Endothelial cell of umbilical vein (primary cell): ENCODE results near the gene ATP1B4. TPM values are rescaled to one million over a fixed set of nuclear protein-coding genes. Genes with fewer than 3 reads are reported as not detected.

ENCODE experiments used
- BruUV-seq: library from RNA; stranded (reverse); fragments of 400-500 nt; replicated peaks from 2 replicates; lab custom pipeline; 2021; lab: Mats Ljungman, UMichigan
- CTCF ChIA-PET: fragments of 300-600, 350-600 bp; sonication (Branson Sonifier 250); formaldehyde crosslinking; loops from one replicate; lab custom pipeline; 2021; ENCODE audit warnings: antibody characterized with exemption, inconsistent platforms; lab: Charles Lee
- POLR2A ChIA-PET: fragments of 300-600, 350-600 bp; sonication (Branson Sonifier 250); formaldehyde crosslinking; loops from one replicate; lab custom pipeline; 2021; ENCODE audit warnings: antibody characterized with exemption, inconsistent platforms; lab: Charles Lee
- DNase-seq: peaks from one replicate; pipeline ENCODE4 v3.0.0-alpha.2; 2011; ENCODE audit warnings: low read depth, low spot score
- FAIRE-seq: peaks from 2 replicates; lab custom pipeline; 2011; peaks lifted over from hg19 to GRCh38; lab: Jason Lieb, UNC
- H2AFZ ChIP-seq: 2 replicates; pipeline ENCODE4 v1.6.0; 2012; ENCODE audit warnings: low read depth, low read length, control low read depth, inconsistent platforms
- H3K27ac ChIP-seq: 2 replicates; pipeline ENCODE4 v1.5.1; 2011; ENCODE audit warnings: low read depth, mild to moderate bottlenecking, control low read depth, low read length, moderate library complexity; ENCODE audit not compliant: insufficient read depth
- H3K27me3 ChIP-seq, 2 experiments: 2 replicates each; pipeline versions ENCODE4 v1.6.0 to v1.6.1; 2011; ENCODE audit warnings: low read length in 2 of 2, mixed read lengths in 1 of 2; ENCODE audit not compliant: control insufficient read depth in 2 of 2, insufficient read depth in 2 of 2
- H3K36me3 ChIP-seq, 2 experiments: 2 replicates in 1 of 2; 3 replicates in 1 of 2; pipeline ENCODE4 v1.5.1; 2011; ENCODE audit warnings: low read length in 2 of 2, mild to moderate bottlenecking in 1 of 2, moderate library complexity in 1 of 2; ENCODE audit not compliant: control insufficient read depth in 2 of 2, insufficient read depth in 2 of 2; ENCODE audit errors: extremely low read depth in 1 of 2
- H3K4me1 ChIP-seq: 3 replicates; pipeline ENCODE4 v1.5.1; 2011; ENCODE audit warnings: mild to moderate bottlenecking, low read length; ENCODE audit not compliant: control insufficient read depth, insufficient read depth; ENCODE audit errors: extremely low read depth
- H3K4me2 ChIP-seq: 2 replicates; pipeline ENCODE4 v1.6.1; 2011; ENCODE audit warnings: low read length, control low read depth, mixed read lengths; ENCODE audit not compliant: insufficient read depth
- H3K4me3 ChIP-seq, 3 experiments: fragments of 200-600 bp in 1 of 3; sonication (generic), shearing (Covaris generic) in 1 of 3; replicated peaks in 1 of 3; 2 replicates each; pipeline ENCODE4 v1.5.1; 2011 to 2016; ENCODE audit warnings: control low read depth in 3 of 3, low read length in 3 of 3, mild to moderate bottlenecking in 2 of 3, inconsistent platforms in 1 of 3, low read depth in 1 of 3, moderate library complexity in 1 of 3; ENCODE audit not compliant: insufficient read depth in 1 of 3
- H3K79me2 ChIP-seq: 2 replicates; pipeline ENCODE4 v1.6.0; 2012; ENCODE audit warnings: low read length, inconsistent platforms; ENCODE audit not compliant: control insufficient read depth, insufficient read depth
- H3K9ac ChIP-seq: replicated peaks from 2 replicates; pipeline ENCODE3; 2011; ENCODE audit warnings: low read length, control low read depth; ENCODE audit not compliant: insufficient read depth; ENCODE audit errors: extremely low read depth
- H3K9me1 ChIP-seq: replicated peaks from 3 replicates; pipeline ENCODE4 v1.6.0; 2011; ENCODE audit warnings: mild to moderate bottlenecking, low read length; ENCODE audit not compliant: control insufficient read depth, insufficient read depth; ENCODE audit errors: extremely low read depth
- H3K9me3 ChIP-seq: replicated peaks from 2 replicates; pipeline ENCODE4 v1.5.1; 2012; ENCODE audit warnings: low read length, inconsistent platforms; ENCODE audit not compliant: control insufficient read depth, insufficient read depth
- H4K20me1 ChIP-seq: replicated peaks from 2 replicates; pipeline ENCODE3; 2011; ENCODE audit warnings: mild to moderate bottlenecking, low read length; ENCODE audit not compliant: control insufficient read depth, insufficient read depth; ENCODE audit errors: extremely low read depth
- CTCF ChIP-seq, 2 donors: IDR thresholded peaks; 1 replicate in 1 of 2; 2 replicates in 1 of 2; pipeline ENCODE4 v1.5.1; 2011; ENCODE audit warnings: low read length in 2 of 2, mild to moderate bottlenecking in 2 of 2, moderate library complexity in 2 of 2, control low read depth in 1 of 2, inconsistent platforms in 1 of 2, low read depth in 1 of 2; ENCODE audit not compliant: insufficient read depth in 1 of 2; ENCODE audit errors: extremely low read depth in 1 of 2
- EZH2 ChIP-seq: IDR thresholded peaks from 2 replicates; pipeline ENCODE4 v1.6.1; 2012; ENCODE audit warnings: borderline replicate concordance, low read depth, mild to moderate bottlenecking, moderate library complexity, low read length, inconsistent platforms; ENCODE audit not compliant: severe bottlenecking
- FOS ChIP-seq: IDR thresholded peaks from 2 replicates; pipeline ENCODE4 v1.6.1; 2011; ENCODE audit warnings: mild to moderate bottlenecking, low read length, moderate library complexity, borderline replicate concordance; ENCODE audit not compliant: insufficient read depth
- GATA2 ChIP-seq: IDR thresholded peaks from 2 replicates; pipeline ENCODE4 v1.7.0; 2011; ENCODE audit warnings: low read depth, mild to moderate bottlenecking, moderate library complexity, mixed read lengths, low read length; ENCODE audit not compliant: insufficient read length, insufficient read depth
- JUN ChIP-seq: IDR thresholded peaks from 2 replicates; pipeline ENCODE4 v1.6.1; 2011; ENCODE audit warnings: borderline replicate concordance, low read depth; ENCODE audit not compliant: insufficient read length, insufficient read depth
- MYC ChIP-seq: IDR thresholded peaks from one replicate; pipeline ENCODE4 v1.6.1; 2011; ENCODE audit warnings: mild to moderate bottlenecking, low read depth, low read length
- POLR2A ChIP-seq: IDR thresholded peaks from 2 replicates; pipeline ENCODE4 v1.6.1; 2012; ENCODE audit warnings: low read depth, mild to moderate bottlenecking, control low read depth, low read length
- POLR2AphosphoS5 ChIP-seq: IDR thresholded peaks from 2 replicates; pipeline ENCODE4 v1.6.1; 2012; ENCODE audit warnings: low read depth, mild to moderate bottlenecking, control low read depth, low read length, moderate library complexity; ENCODE audit not compliant: insufficient read depth
- dilution Hi-C: fragments of 300-500 bp; cut with MboI; formaldehyde crosslinking; loops from one replicate; pipeline ENCODE4 v1.15.0; 2019; ENCODE audit warnings: low sequenced_read_pairs; ENCODE audit not compliant: extremely low pct_ligation_motif_present
- intact Hi-C: fragments of 100-400 bp; cut with micrococcal nuclease; formaldehyde crosslinking; loops from one replicate; pipeline ENCODE4 v1.10.0; 2022
- polyA plus RNA-seq, 4 experiments: library from polyadenylated mRNA; depleted of rRNA in 3 of 4; stranded (reverse) in 3 of 4; unstranded in 1 of 4; fragments of >200 nt; gene quantifications; 2 replicates each; pipeline versions ENCODE4 v1.2.1 to v1.2.3, GENCODE V29; 2011 to 2012; ENCODE audit warnings: missing spikeins in 1 of 4
- total RNA-seq: library from RNA; stranded (reverse); gene quantifications from 2 replicates; pipeline ENCODE4 v1.2.3, GENCODE V29; 2021
- TF ChIP-seq, protein P1 (sequence below): IDR thresholded peaks from 2 replicates; pipeline ENCODE4 v1.6.1; 2011; ENCODE audit not compliant: insufficient read depth, insufficient read length

Gene ATP1B4
- total and polyA plus RNA-seq, 2 donors (not counting 3 experiments of a cell fraction or from before 2014, with no cell fraction given), result not detected

DNA sequence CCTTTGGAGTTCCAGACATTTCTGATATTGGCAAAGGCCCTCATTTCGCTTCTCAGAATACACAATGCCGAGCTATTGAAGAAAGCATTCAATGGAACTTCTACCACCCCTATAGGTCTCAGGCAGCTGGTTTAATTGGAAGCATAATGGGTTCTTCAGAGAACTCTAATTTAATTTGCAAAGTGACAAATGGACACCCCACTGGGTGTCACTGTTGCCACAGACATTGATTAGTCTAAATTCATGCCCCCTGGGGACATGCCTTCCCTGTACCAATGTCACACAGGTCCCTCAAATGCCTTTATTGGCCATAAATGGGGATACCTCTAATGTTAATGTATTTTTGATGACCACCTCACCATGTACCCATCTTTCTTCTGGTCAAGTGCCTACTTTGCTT, 27.7 kb upstream of the ATP1B4 start:
- FAIRE-seq (no peak), DNase-seq (no peak)
- H3K4me3 ChIP-seq, result no peak overlapping the region
- no peaks in the 10 kb centered on the region for H3K4me1 ChIP-seq
- H3K9ac ChIP-seq, result no peak overlapping the region
- H3K27ac ChIP-seq, result no peak overlapping the region
- dilution Hi-C loops, result no loop called here
- H3K4me2 ChIP-seq, result no peak overlapping the region
- H3K36me3 ChIP-seq, result no peaks in the 10 kb centered on the region
- H3K79me2 ChIP-seq, result no peaks in the 10 kb centered on the region
- TF ChIP-seq, protein P1, sequence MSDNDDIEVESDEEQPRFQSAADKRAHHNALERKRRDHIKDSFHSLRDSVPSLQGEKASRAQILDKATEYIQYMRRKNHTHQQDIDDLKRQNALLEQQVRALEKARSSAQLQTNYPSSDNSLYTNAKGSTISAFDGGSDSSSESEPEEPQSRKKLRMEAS, result no peak
- TF ChIP-seq POLR2A (no peak), GATA2 (no peak), CTCF (IDR thresholded peaks at IDR 0.05; ENCODE audit: extremely low read depth in 1 of 2, insufficient read depth in 1 of 2, low read depth in 1 of 2, low read length in 2 of 2) (no peak), FOS (no peak), MYC (no peak), EZH2 (no peak), POLR2AphosphoS5 (no peak), JUN (no peak)
- no peaks in the 10 kb centered on the region for H4K20me1 ChIP-seq
- H3K9me3 ChIP-seq, result no peaks in the 10 kb centered on the region
- intact Hi-C loops, result no loop called here
- no peak overlapping the region for H2AFZ ChIP-seq
- H3K27me3 ChIP-seq, result no peaks in the 10 kb centered on the region
- BruUV-seq, result no TSS peak
- no peaks in the 10 kb centered on the region for H3K9me1 ChIP-seq
- ChIA-PET CTCF (no interaction called here), POLR2A (no interaction called here)
